GM12891 (cell line): ENCODE measurements around the gene LRCH1.

ENCODE experiments used
- DNase-seq: peaks from one replicate; pipeline ENCODE4 v3.0.0; 2011; ENCODE audit warnings: low spot score; ENCODE audit not compliant: insufficient read length
- FAIRE-seq: peaks from 2 replicates; lab custom pipeline; 2011; peaks lifted over from hg19 to GRCh38; lab: Jason Lieb, UNC
- PAX5 ChIP-seq: IDR thresholded peaks from 2 replicates; pipeline ENCODE4 v1.6.1; 2011; ENCODE audit warnings: low read length, moderate library complexity, mild to moderate bottlenecking; ENCODE audit not compliant: insufficient read depth, severe bottlenecking
- POLR2A ChIP-seq: IDR thresholded peaks from 2 replicates; pipeline ENCODE4 v1.6.1; 2011; ENCODE audit warnings: low read depth, low read length, control low read depth
- POLR2AphosphoS5 ChIP-seq: IDR thresholded peaks from 2 replicates; pipeline ENCODE4 v1.6.1; 2011; ENCODE audit warnings: low read depth, low read length, control low read depth
- POU2F2 ChIP-seq: IDR thresholded peaks from 2 replicates; pipeline ENCODE4 v1.6.1; 2011; ENCODE audit warnings: low read depth, mild to moderate bottlenecking, control low read depth, low read length, moderate library complexity
- SPI1 ChIP-seq: IDR thresholded peaks from 2 replicates; pipeline ENCODE4 v1.6.1; 2011; ENCODE audit warnings: low read depth, low read length, control low read depth
- TAF1 ChIP-seq: IDR thresholded peaks from 2 replicates; pipeline ENCODE4 v1.6.1; 2011; ENCODE audit warnings: low read depth, low read length, control low read depth

Gene LRCH1

GRCh38 chr13:46559272-46559805 is 6.4 kb downstream of the LRCH1 start:
- no peak for DNase-seq
- TF ChIP-seq SPI1 = no peak
- TF ChIP-seq POLR2A = no peak
- no peak for TF ChIP-seq POLR2AphosphoS5
- no peak for TF ChIP-seq PAX5
- no peak for TF ChIP-seq POU2F2
- no peak for TF ChIP-seq TAF1
- peak; percentile 5 for FAIRE-seq

DNA sequence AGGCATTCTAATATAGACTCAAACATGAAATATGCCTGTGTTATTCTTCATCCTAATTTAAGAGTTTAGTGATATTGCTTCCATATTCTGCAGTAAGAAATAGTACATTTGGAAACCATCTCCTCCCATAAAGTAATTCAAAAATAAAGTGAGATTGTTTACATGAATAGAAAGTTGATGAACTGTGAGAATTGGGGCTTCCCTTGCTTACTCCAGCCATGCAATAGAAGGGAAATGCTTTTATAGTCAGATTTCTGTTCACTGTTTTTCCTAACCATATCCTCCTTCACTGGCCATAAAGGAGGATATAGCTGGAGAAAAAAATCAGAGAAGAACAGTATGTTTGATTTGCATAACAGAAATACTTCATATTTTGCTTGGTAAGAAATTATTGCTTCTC is 7.8 kb downstream of the LRCH1 start:
- FAIRE-seq = no peak
- no peak for DNase-seq
- TF ChIP-seq POLR2AphosphoS5 (no peak), POU2F2 (no peak), SPI1 (no peak), PAX5 (no peak), TAF1 (no peak), POLR2A (no peak)

GRCh38 chr13:46561286-46561685 is 8.3 kb downstream of the LRCH1 start:
- no peak for FAIRE-seq
- DNase-seq = no peak
- TF ChIP-seq PAX5 (no peak), SPI1 (no peak)

- TF ChIP-seq PAX5 (no peak), SPI1 (no peak), TAF1 (no peak), POLR2A (no peak)
- no peak for DNase-seq
- FAIRE-seq = peak; percentile 76
These were observed 8.7 kb downstream of the LRCH1 start for GRCh38 chr13:46561691-46562090.

- FAIRE-seq (peak; percentile 31), DNase-seq (no peak)
- no peak for TF ChIP-seq TAF1
- no peak for TF ChIP-seq POLR2A
- TF ChIP-seq SPI1 = no peak
- no peak for TF ChIP-seq PAX5
- no peak for TF ChIP-seq POU2F2
These were observed 9.2 kb downstream of the LRCH1 start for GRCh38 chr13:46562152-46562551.

GRCh38 chr13:46562581-46562980 is 9.6 kb downstream of the LRCH1 start:
- TF ChIP-seq SPI1 = no peak
- TF ChIP-seq POLR2AphosphoS5 = no peak
- TF ChIP-seq PAX5 = no peak
- no peak for TF ChIP-seq POU2F2
- TF ChIP-seq POLR2A = no peak
- no peak for TF ChIP-seq TAF1
- no peak for FAIRE-seq

GRCh38 chr13:46565808-46566750 is 13.1 kb downstream of the LRCH1 start:
- DNase-seq (no peak), FAIRE-seq (peak; percentile 92)
- TF ChIP-seq SPI1 (peak; percentile 41; the same call in 1 of the 2 replicates), POU2F2 (no peak), TAF1 (no peak)

More at GRCh38 chr13:46562581-46562980, 9.6 kb downstream of the LRCH1 start:
- DNase-seq = no peak

DNA sequence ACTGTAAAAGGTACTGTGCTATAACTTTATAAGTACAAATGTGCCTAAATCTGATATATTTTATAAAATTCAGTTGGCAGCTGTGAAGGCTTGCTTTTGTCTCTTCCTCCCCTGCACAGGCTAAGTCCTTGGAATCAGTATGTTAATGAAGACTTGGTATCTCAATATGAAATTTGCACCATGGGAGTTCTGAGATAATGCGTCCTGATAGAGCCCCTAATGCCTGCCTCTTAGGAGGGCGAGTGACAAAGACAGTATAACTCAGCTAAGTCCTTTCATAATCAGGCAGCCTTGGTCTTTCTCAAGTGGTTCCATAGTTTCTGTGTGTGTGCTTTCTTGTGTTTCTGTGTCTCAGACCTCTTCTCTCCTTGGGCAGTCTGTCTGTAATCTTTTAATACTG is 14.7 kb downstream of the LRCH1 start:
- FAIRE-seq = no peak
- TF ChIP-seq PAX5 (no peak), POLR2AphosphoS5 (no peak), POU2F2 (no peak), POLR2A (no peak), SPI1 (no peak), TAF1 (no peak)
- DNase-seq = no peak

DNA sequence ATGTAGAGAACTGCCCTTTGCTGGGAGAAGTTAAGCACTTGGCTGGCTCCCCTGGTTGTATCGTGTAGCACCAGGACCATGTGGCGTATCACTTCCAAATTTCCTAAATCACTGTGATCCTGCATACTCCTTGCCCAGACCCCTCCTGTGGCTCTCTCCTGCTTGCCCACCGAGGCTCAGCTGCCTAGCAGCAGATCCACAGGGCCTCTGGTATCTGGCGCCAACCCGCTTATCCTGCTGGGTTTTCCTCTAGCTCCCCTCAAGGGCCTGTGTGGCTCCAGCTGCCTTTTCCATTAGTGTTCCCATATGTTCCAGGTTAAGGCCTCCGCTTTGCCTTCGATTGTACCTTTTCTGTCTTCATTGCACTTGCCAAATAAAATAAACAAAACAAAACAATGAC is 16.5 kb downstream of the LRCH1 start:
- TF ChIP-seq POLR2AphosphoS5 (no peak), TAF1 (no peak), SPI1 (no peak), PAX5 (no peak), POLR2A (no peak)
- DNase-seq = no peak
- FAIRE-seq = no peak

DNA sequence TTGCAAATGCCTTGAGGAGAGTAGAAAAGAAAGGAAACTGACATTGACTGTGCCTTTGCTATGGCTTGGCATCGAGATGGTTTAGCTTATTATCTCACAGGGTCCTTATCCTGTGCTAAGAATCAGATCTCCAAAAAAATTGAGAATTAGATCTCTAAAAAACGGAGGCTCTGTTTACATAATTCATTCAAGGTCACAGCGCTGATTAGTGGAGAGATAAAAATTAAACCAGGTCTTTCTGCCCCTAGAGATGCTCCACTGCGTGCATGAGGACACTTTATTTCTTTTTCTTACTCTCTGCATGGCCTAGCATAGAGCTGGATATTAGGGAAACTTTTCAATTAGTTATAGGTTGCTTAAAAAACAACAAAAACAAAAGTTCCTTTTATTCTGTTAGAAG is 17.3 kb downstream of the LRCH1 start:
- FAIRE-seq (no peak), DNase-seq (no peak)
- TF ChIP-seq POLR2A (no peak), POLR2AphosphoS5 (no peak), SPI1 (no peak), TAF1 (no peak), POU2F2 (no peak), PAX5 (no peak)
